ENCODE data around the gene RBM14.
A peak's percentile ranks its signal among the peaks of the same experiment; 100 is the strongest.

RBM14 gene

DNA sequence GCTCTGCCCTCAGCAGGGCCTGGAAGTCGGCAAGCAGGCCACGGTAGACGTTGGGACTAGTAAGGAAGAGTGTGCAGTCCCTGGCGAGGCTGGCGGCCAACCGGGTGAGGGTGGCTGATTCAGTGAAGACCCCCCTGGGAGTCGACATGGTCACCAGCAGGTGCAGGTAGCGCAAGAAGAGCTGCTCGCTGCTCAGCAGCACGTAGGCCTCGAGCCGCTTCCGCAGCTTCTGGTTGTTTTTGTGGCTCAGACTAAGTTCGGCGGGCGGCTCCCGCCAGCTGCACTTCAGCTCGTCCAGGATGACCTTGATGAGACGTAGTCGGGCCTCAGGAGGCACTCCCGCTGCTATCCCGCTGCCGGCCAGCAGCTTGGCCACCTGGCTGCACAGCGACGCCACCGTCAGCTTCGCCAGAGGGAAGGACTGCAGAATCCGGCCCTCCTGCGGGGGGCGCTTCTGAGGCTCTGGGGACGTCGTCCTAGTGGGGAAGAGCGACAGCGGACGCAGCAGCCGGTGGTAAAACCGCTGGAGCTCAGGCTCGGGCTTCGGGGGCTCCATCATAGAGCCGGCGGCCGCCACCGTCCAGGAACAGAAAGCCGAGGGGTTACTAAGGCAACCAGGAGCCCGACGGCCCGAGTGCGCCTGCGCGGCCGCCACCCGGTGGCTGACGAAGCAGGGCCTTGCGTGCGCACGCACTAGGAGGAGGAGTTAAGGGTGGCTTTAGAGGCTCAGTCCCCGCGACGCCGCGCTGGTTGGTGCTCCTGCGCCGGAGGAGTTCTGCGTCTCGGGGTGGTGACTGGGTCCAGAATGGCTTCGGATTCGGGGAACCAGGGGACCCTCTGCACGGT is 23.8 kb upstream of the RBM14 start, which contains the start of the genes CCDC87 and CCS:
Gene CCDC87 (minus strand): TSS at position 607 of the 846 bp plus-strand sequence. CDS start 48 bp downstream, at position 559.
Gene CCS (plus strand): TSS at position 729 of the 846 bp plus-strand sequence. CDS start 77 bp downstream, at position 806.
- TF ChIP-seq, protein P1, sequence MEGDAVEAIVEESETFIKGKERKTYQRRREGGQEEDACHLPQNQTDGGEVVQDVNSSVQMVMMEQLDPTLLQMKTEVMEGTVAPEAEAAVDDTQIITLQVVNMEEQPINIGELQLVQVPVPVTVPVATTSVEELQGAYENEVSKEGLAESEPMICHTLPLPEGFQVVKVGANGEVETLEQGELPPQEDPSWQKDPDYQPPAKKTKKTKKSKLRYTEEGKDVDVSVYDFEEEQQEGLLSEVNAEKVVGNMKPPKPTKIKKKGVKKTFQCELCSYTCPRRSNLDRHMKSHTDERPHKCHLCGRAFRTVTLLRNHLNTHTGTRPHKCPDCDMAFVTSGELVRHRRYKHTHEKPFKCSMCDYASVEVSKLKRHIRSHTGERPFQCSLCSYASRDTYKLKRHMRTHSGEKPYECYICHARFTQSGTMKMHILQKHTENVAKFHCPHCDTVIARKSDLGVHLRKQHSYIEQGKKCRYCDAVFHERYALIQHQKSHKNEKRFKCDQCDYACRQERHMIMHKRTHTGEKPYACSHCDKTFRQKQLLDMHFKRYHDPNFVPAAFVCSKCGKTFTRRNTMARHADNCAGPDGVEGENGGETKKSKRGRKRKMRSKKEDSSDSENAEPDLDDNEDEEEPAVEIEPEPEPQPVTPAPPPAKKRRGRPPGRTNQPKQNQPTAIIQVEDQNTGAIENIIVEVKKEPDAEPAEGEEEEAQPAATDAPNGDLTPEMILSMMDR (IDR thresholded peaks at IDR 0.05; ENCODE audit: extremely low read depth, missing control alignments), result peak; percentile 47
- DNase-seq (ENCODE audit: low spot score), result peak; percentile 100

DNA sequence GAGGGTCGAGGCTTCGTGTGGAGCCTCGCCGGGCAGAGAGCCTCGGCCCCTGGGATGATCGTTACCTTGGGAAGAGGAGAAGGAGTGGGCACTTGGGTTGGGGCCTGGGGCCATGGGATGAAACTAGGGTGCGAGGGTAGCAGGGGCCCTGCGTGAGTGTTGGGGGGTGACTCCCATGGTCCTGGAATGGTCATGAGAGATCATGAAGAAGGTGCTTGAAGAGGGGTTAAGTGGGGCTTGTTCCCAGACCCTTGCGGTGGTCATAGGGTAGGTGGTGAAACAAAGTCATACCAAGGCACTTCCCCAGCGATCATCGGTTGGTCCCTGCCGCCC is 23.2 kb upstream of the RBM14 start:
- TF ChIP-seq, protein P1 (IDR thresholded peaks at IDR 0.05; ENCODE audit: extremely low read depth, missing control alignments), result no peak
- no peak for DNase-seq (ENCODE audit: low spot score)

DNA sequence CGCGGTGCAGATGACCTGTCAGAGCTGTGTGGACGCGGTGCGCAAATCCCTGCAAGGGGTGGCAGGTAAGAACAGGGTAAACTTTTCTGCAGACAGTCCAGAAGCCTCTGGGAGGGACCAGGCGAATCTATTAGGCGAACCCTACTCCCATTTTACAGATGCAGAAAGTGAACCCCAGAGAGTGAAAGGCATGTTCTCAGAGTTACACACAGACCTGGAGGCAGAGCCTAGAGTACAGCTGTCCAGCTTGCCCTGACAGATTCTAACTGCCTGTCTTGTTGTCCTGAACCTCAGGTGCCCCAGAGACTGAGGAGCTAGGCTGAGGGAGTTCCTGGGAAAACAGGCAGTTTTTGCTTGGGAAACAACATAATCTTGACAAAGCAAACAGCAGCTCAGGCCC is 22.8 kb upstream of the RBM14 start:
- TF ChIP-seq, protein P1 (IDR thresholded peaks at IDR 0.05; ENCODE audit: extremely low read depth, missing control alignments), result no peak

DNA sequence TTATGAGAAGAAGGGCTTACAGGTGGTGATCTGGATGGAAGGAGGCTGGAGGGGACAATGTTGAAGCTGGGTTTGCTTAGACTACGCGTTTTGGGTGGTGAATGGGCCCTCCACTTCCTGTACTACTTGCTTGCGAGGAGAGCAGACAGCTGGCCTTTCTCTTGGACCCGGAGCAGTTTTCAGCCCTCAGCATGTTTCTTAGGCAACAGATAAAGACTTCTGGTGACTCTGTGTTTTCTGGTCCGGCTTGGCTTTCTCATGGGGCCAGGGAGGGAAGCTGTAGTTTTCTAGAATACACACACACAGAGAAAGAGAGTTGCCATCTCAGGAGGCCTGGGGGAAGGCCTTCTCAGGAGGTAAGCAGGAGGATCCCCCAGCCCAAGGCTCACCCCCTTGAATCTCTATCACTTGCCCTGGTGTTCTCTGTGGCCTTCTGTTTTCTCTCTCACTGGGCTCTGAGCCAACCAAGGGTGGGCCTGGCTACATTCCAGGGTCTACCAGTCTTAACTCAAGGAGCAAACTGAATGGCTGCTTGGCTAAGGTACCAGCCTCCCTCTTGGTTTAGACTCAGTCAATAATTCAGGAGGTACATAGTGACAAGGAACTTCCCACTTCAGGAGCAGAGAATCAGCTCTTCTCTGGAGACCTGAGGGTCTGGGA is 21.1 kb upstream of the RBM14 start:
- DNase-seq (ENCODE audit: low spot score), result no peak
- TF ChIP-seq, protein P1 (IDR thresholded peaks at IDR 0.05; ENCODE audit: extremely low read depth, missing control alignments), result no peak

More for the DNA sequence above, 22.8 kb upstream of the RBM14 start:
- DNase-seq (ENCODE audit: low spot score), result no peak

DNA sequence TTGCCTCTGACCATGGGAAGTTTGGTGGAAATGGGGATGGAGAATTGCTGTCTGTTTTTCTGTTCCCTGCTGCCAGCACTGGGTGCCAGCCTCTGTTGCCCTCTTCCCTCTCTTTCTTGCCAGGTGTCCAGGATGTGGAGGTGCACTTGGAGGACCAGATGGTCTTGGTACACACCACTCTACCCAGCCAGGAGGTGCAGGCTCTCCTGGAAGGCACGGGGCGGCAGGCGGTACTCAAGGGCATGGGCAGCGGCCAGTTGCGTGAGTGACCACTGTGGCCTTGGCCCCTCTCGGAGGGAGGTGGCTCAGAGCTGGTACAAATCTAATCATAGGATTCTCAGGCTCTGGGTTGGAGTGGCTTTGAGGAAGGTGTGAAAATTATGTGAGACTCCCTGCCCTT is 17.4 kb upstream of the RBM14 start:
- TF ChIP-seq, protein P1 (IDR thresholded peaks at IDR 0.05; ENCODE audit: extremely low read depth, missing control alignments), result no peak

DNA sequence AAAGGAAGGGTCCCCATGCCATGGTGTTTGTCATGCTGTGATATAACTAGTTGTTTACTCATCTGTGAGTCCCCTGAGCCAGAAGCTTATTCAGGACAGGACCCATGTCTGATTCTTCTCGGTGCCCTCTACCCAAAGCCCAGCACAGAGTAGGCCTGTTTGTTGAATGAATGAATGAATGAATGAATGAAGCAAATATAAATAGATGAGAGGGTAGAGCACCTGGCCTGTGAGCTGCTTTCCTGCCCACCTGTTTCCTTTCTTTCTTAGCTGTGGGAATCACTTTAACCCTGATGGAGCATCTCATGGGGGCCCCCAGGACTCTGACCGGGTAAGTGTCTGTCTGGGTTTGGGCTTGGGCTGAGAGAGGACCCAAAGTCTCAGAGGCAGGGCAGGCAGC is 16.2 kb upstream of the RBM14 start:
- TF ChIP-seq, protein P1 (IDR thresholded peaks at IDR 0.05; ENCODE audit: extremely low read depth, missing control alignments), result no peak
- DNase-seq (ENCODE audit: low spot score), result no peak

More for the DNA sequence above, 17.4 kb upstream of the RBM14 start:
- no peak for DNase-seq (ENCODE audit: low spot score)

DNA sequence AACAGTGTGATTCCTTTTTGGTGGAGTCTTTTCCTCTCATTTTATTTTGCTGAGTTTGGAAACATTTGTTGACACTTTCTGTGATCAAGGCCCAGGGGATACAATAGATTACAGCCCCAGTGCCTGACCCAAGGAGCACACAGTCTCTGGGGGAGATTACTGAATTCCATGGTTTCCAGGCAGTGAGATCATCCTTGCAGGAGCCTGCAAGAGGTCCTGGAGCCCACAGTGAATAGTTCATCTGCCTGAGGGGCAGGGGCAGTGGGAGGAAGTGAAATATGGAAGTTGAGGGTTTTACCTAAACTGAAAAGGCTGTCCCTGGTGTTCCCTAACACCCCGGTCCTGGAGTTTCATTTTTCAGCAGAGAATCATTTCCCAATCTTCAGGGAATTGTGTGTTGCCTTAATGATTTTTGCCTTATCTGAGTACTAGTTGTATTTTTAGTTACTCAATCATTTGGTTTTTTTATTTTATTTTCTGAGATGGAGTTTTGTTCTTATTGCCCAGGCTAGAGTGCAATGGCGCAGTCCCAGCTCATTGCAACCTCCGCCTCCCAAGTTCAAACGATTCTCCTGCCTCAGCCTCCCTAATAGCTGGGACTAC is 15.7 kb upstream of the RBM14 start:
- no peak for DNase-seq (ENCODE audit: low spot score)
- TF ChIP-seq, protein P1 (IDR thresholded peaks at IDR 0.05; ENCODE audit: extremely low read depth, missing control alignments), result no peak
